Measurements from ENCODE around the gene KCNMB1. TPM values are rescaled to one million over a fixed set of nuclear protein-coding genes. Genes with fewer than 3 reads are reported as not detected.
A peak's percentile ranks its signal among the peaks of the same experiment; 100 is the strongest.

KCNMB1 gene, protein sequence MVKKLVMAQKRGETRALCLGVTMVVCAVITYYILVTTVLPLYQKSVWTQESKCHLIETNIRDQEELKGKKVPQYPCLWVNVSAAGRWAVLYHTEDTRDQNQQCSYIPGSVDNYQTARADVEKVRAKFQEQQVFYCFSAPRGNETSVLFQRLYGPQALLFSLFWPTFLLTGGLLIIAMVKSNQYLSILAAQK
- not detected for total RNA-seq

DNA sequence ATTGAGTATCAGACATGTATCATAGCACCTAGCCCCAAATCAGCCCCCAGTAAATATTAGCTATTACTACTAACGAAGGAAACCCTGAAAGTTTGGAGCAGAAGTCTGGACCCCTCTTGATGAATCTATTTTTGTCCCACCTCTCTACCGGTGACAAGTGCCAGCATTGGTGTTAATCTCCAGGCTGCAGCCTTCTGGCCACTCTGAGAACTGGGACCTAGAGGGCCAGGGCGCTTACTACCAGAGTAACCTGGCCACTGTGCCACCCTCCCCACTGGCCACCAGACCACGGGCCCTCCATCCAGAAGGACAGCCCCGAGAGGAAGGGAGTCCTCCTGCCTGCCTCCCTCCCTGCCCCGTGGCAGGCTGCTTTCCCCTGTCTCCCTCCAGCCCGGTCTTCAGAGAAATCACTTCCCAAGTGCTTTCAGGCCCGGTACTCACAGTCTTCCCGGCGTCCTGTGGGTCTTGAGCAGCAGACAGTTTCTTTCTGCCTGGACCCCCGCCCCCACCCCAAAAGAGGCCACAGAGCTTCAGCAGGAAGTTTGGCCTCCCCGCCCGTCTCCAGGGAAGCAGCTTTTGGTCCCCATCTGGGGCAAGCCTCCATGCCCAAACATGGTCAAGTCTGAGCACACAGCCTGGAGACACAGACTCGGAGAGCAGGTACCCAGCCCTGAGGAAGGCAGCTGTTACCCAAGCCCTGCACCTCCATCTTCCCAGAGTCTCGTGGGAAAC is at the start of gene KCNMB1:
KCNMB1 (minus strand) TSS at position 550 of the 732 bp plus-strand sequence. CDS start 3,920 bp downstream, outside the sequence.
- peaks cover 17% of the 10 kb centered on the region for H3K27me3 Mint-ChIP-seq
- H3K27ac Mint-ChIP-seq, result no peak within 1 kb of the TSS
- no peak for ATAC-seq (replicated peaks)
- no peaks in the 10 kb centered on the region for H3K9me3 Mint-ChIP-seq
- H3K4me1 Mint-ChIP-seq, result peaks cover 4% of the 10 kb centered on the region
- H3K4me3 Mint-ChIP-seq, result no peak within 1 kb of the TSS
- no peaks in the 10 kb centered on the region for H3K36me3 Mint-ChIP-seq (ENCODE audit: low read depth)

DNA sequence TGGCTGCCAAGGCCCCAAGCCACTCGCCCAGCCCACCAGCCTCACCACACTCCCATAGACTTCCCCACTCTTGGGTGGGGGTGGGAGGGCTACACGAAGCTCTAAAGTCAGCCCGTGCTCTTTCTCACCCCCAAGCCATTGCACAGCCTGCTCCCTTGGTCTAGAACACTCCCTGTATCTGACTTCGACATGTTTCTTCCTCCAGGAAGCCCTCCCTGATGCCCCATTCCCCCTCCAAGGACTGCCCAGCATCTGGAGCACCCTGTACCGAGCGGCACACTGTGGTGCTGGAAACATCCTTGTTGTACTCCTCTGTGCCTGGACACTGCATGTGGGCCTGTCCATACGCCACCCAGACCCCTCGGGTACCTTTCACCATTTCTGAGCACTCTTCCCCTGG is 49.4 kb upstream of the KCNMB1 start:
- no peak for ATAC-seq (replicated peaks)
- no peak overlapping the region for H3K4me3 Mint-ChIP-seq
- no peaks in the 10 kb centered on the region for H3K9me3 Mint-ChIP-seq
- H3K36me3 Mint-ChIP-seq (ENCODE audit: low read depth), result no peaks in the 10 kb centered on the region
- H3K27ac Mint-ChIP-seq, result no peak overlapping the region
- H3K4me1 Mint-ChIP-seq, result no peaks in the 10 kb centered on the region
- peaks cover 5% of the 10 kb centered on the region for H3K27me3 Mint-ChIP-seq

DNA sequence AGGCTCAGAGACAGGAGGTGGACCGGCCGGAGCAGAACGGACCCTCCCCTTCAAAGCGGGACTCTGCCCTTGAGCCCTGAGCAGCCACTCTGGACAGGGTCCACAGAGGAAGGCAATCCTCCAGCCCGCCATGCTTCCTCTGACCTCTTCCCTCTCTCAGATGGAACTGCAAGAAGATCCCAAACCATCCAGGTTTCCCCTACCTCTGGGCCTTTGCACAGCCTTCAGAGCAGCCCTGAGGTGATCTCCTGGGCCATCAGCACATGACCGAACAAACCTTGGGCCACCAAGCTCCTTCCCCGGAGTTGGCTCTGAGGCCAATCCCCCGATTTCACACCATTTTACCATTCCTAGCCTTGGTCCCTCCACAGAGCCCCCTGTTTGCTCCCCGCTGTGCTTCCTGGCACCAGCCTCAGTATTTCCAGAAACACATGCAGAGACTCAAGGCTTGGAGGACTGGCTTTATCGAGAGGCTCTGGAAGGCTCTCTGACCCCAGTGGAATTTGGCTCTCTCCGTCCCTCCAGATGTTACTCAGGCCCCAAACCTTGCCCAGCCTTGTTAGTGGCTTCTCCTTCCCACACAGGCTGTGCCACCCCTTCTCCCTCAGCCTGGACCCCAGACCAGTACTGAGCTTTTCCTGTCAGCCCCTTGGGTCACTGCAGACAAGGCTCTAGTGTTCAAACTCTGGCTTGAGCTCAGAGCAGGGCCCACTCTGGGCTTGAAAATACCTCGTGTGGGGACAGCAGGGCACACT is 48.6 kb upstream of the KCNMB1 start:
- Mint-ChIP-seq H3K9me3 (no peaks in the 10 kb centered on the region), H3K27ac (peak overlapping the region; percentile 36), H3K36me3 (ENCODE audit: low read depth) (no peaks in the 10 kb centered on the region), H3K4me3 (no peak overlapping the region), H3K27me3 (peaks cover 5% of the 10 kb centered on the region), H3K4me1 (no peaks in the 10 kb centered on the region)
- ATAC-seq (replicated peaks), result no peak

DNA sequence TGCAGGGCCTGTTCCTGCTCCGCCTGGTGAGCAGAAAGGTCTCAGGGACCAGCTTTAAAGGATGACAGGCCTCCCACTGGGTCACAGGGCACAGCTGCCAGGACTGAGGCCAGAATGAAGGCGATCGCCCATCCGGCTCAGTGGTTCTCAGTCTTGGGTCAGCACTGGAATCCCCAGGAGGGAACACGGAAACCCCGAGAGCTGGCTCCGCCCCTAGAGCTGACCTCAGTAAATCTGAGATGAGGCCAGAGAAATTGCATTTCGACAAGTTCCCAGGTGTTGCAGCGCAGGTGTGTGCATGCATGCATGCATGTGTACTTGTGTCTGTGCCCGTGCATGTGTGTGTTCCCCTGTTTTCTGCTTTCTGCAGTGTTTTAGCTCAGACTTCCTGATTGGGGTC is 47.2 kb upstream of the KCNMB1 start:
- peaks cover 10% of the 10 kb centered on the region for H3K27me3 Mint-ChIP-seq
- ATAC-seq (replicated peaks), result no peak

DNA sequence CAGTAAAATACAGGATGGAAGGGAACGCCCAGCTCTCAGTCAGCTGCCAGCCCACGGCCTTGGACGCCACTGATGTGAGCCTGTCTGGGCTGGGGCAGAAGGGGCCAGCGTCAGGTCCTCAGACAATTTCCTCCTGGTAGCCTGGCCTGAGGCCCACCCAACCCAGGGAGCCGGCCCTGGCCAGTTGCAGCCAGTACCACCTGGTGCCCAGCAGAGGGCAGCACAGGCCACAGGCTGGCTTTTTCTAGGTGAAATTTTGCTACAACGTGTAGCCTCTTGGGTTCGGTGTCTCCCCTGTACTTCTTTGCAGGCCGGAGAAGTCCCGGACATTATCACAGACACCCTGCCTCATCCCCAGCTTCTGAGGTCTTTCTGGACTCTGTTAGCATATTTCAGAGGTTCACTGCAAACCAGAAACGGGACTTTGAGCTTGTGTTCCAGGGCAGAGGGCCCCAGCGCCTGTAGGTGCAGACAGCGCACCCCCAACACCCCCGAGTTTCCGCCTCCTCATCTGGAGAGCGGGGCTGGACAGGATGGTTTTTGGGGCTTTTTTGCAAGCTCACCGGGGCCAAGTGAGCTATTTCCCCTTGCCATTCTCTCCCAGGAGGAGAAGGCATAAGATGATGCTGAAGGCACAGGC is 45.9 kb upstream of the KCNMB1 start:
- no peaks in the 10 kb centered on the region for H3K9me3 Mint-ChIP-seq
- ATAC-seq (replicated peaks), result peak; percentile 62
- H3K27ac Mint-ChIP-seq, result no peak overlapping the region
- no peak overlapping the region for H3K4me3 Mint-ChIP-seq
- H3K36me3 Mint-ChIP-seq (ENCODE audit: low read depth), result no peaks in the 10 kb centered on the region
- H3K27me3 Mint-ChIP-seq, result peaks cover 14% of the 10 kb centered on the region
- no peaks in the 10 kb centered on the region for H3K4me1 Mint-ChIP-seq

More for the DNA sequence above, 47.2 kb upstream of the KCNMB1 start:
- H3K4me3 Mint-ChIP-seq, result no peak overlapping the region
- H3K4me1 Mint-ChIP-seq, result no peaks in the 10 kb centered on the region
- H3K9me3 Mint-ChIP-seq, result no peaks in the 10 kb centered on the region
- H3K27ac Mint-ChIP-seq, result no peak overlapping the region
- H3K36me3 Mint-ChIP-seq (ENCODE audit: low read depth), result no peaks in the 10 kb centered on the region

DNA sequence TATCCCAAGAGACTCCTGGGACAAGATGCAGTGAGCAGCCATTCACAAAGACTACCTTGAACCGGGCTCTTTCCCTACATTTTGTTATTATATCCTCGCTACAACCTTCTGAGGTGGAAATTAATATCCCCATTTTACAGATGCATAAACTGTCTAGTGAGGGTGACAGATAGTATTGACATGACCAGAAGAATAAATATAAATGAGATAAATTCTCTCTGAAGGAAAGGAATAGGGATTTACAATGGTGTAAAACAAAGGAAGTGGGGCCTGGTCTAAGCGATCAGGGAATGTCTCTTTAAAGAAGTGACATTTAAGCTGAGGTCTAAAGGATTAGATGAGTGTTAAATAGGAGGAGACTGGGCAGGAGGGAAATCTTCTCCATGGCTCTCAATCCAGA is 43.5 kb upstream of the KCNMB1 start:
- Mint-ChIP-seq H3K27me3 (peaks cover 22% of the 10 kb centered on the region), H3K9me3 (no peaks in the 10 kb centered on the region), H3K4me3 (no peak overlapping the region), H3K4me1 (no peaks in the 10 kb centered on the region), H3K27ac (no peak overlapping the region), H3K36me3 (ENCODE audit: low read depth) (no peaks in the 10 kb centered on the region)
- no peak for ATAC-seq (replicated peaks)

DNA sequence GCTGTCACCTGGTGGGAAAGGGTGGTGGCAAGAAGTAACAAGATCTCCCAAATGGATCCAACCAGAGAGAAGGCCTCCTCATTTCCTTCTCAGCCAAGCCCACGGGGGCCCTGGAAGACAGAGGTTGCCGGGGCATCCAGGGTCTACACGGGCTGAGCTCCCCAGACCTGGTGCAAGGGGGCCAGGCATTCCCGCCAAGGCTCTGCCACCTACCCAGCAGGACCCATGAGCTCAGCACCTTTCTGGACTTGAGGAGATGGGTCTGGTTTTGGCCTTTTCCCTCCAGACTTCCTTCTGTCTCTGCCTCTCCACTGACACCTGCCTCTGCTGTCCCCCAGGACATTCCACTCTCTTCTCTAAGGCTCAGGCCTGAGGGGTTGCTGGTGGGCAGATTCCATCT is 42.4 kb upstream of the KCNMB1 start:
- Mint-ChIP-seq H3K9me3 (no peaks in the 10 kb centered on the region), H3K4me3 (no peak overlapping the region), H3K4me1 (no peaks in the 10 kb centered on the region), H3K36me3 (ENCODE audit: low read depth) (no peaks in the 10 kb centered on the region), H3K27me3 (peaks cover 22% of the 10 kb centered on the region), H3K27ac (no peak overlapping the region)
- ATAC-seq (replicated peaks), result no peak

DNA sequence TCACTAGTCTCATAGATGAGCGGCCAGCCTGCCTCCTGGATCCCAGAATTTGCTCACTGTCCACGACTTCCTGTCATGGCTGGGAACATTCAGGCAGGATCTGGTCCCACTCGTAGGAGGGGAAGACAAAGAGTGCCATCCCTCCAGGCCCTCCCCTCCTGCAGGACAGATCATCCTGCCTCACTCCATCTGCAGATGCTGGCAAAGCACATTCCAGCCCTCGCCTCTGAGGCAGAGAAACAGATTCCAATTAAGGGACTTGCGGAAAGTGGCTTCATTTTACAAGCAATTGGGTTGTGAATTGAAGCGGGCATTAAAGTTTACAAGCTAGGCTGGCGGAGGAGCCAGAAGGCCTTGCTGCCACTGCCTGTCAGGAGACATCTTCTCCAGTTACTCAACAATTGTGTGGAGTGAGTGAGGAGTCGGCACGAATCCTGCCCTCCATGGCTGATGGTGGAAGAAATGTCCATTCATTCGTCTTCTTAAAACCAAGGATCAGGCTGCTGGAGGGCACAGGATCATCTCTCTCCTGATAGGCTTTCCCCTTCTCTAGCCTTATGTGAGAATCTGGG is 41.8 kb upstream of the KCNMB1 start:
- H3K4me3 Mint-ChIP-seq, result no peak overlapping the region
- no peak for ATAC-seq (replicated peaks)
- H3K27me3 Mint-ChIP-seq, result peaks cover 22% of the 10 kb centered on the region
- no peaks in the 10 kb centered on the region for H3K36me3 Mint-ChIP-seq (ENCODE audit: low read depth)
- no peaks in the 10 kb centered on the region for H3K9me3 Mint-ChIP-seq
- no peak overlapping the region for H3K27ac Mint-ChIP-seq
- H3K4me1 Mint-ChIP-seq, result no peaks in the 10 kb centered on the region

DNA sequence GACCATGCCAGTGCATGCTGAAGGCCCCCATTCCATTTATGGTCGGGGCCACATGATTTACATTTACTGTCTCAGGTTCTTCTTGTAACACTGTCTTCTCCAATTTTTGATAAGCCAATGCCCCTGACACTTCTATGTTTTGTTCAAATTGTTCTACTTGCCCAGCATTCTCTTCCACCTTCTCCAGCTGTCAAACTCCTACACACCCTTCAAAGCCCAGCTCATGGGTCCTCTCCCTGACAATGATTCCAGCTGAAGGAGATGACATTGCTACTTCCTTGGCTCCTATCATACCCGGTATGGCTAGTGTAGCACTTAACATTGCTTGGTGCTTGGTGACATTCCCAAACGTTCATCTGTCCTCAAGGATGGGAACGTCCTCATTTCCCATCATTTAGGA is 41.1 kb upstream of the KCNMB1 start:
- H3K36me3 Mint-ChIP-seq (ENCODE audit: low read depth), result no peaks in the 10 kb centered on the region
- H3K27ac Mint-ChIP-seq, result no peak overlapping the region
- no peaks in the 10 kb centered on the region for H3K4me1 Mint-ChIP-seq

DNA sequence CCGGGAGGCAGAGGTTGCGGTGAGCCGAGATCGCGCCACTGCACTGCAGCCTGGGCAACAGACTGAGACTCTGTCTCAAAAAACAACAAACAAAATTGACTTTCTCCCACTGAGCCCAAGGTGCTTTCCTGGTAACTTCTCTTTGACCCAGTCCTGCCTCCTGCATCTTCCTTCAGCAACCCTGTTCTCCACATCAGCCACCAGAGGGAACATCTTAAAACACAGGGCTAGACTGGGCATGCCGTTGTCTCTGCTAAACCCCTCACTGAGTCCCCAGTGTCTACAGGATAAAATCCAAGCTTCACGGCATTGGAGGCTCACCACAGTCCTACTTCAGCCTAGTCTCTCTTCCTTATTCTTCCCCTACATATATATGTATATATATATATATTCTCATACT is 39.8 kb upstream of the KCNMB1 start:
- Mint-ChIP-seq H3K27me3 (peaks cover 22% of the 10 kb centered on the region), H3K36me3 (ENCODE audit: low read depth) (no peaks in the 10 kb centered on the region), H3K4me3 (no peak overlapping the region), H3K27ac (no peak overlapping the region), H3K4me1 (no peaks in the 10 kb centered on the region), H3K9me3 (no peaks in the 10 kb centered on the region)
- ATAC-seq (replicated peaks), result no peak

More for the DNA sequence above, 41.1 kb upstream of the KCNMB1 start:
- ATAC-seq (replicated peaks), result no peak
- Mint-ChIP-seq H3K9me3 (no peaks in the 10 kb centered on the region), H3K4me3 (no peak overlapping the region), H3K27me3 (peaks cover 22% of the 10 kb centered on the region)

DNA sequence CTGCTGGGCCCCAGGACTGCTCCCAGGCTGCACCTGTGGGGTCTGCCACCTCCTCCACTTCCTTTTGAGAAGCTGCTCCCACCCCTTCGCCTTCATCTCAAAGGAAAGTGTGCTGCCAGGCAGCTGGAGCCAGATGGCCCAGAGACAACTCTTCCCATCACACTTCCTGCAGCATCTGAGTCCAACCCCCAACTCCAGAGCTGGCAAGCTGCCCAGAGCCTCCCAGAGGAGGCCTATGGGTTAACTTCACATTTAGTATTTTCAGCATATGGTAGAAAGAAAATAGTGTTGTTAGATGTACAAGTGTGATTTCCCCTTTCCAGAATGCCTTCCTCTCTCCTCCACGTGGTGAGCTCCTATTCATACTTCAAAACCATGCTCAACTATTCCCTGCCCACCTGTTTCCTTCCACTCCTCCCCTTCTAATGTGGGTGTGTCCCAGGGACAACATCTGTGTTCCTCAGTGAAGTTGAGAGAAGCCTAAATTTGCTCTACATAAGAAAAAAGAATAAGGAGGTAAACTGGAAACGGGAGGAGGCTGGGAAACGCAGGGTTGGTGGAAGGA is 38.6 kb upstream of the KCNMB1 start:
- no peak for ATAC-seq (replicated peaks)
- H3K27ac Mint-ChIP-seq, result no peak overlapping the region
- H3K4me1 Mint-ChIP-seq, result no peaks in the 10 kb centered on the region
- no peaks in the 10 kb centered on the region for H3K36me3 Mint-ChIP-seq (ENCODE audit: low read depth)
- no peaks in the 10 kb centered on the region for H3K9me3 Mint-ChIP-seq
- H3K4me3 Mint-ChIP-seq, result no peak overlapping the region
- peaks cover 22% of the 10 kb centered on the region for H3K27me3 Mint-ChIP-seq

DNA sequence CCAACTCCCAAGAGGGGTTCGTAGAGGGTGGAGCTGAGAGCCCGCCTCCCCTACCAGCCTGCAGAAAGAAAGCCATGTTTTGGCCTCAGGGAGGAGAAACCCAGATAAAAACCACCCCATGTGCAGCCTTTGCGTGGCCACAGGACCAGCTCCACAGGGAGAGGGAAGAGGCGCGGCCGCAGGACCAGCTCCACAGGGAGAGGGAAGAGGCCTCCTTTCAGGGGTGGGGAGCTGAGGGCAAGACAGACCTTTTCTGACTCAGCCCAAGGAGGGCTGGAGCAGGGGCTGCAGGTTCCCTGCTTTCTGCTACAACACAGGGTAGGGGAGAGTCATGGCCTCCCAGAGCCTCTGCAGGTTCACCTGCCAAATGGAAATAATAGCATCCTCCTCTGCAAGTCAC is 37.6 kb upstream of the KCNMB1 start:
- ATAC-seq (replicated peaks), result no peak
- Mint-ChIP-seq H3K4me1 (no peaks in the 10 kb centered on the region), H3K9me3 (no peaks in the 10 kb centered on the region), H3K27ac (no peak overlapping the region), H3K27me3 (peaks cover 24% of the 10 kb centered on the region), H3K4me3 (no peak overlapping the region), H3K36me3 (ENCODE audit: low read depth) (no peaks in the 10 kb centered on the region)

DNA sequence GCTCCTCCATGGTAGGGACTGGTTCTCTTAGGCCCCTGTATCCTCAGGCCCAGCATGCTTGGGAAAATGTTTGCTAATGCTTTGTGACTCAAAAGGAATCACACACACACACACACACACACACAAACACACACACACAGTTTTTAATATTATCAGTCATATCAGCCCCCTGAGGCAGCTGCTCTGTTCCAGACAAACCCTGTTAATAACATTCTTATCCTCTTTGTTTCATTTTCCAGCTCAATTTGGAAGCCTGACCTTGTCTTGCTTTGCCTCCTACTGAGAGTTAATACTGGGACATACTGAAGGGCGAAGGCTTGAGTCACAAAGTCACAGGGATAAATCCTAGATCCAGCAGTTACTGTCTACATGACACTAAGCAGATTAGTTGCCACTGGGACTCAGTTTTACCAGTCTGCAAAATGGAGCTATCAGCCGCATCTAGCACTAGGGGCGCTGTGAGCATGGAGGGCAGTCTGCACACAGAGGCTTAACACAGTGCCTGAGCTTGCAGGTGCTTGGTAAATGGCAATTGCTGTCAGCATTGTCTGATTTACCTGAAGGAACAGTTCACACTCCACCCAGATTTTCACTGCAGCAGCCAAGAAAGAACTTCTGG is 37.1 kb upstream of the KCNMB1 start:
- Mint-ChIP-seq H3K9me3 (no peaks in the 10 kb centered on the region), H3K4me3 (no peak overlapping the region), H3K27me3 (peaks cover 22% of the 10 kb centered on the region), H3K27ac (no peak overlapping the region), H3K4me1 (no peaks in the 10 kb centered on the region), H3K36me3 (ENCODE audit: low read depth) (no peaks in the 10 kb centered on the region)
- no peak for ATAC-seq (replicated peaks)

DNA sequence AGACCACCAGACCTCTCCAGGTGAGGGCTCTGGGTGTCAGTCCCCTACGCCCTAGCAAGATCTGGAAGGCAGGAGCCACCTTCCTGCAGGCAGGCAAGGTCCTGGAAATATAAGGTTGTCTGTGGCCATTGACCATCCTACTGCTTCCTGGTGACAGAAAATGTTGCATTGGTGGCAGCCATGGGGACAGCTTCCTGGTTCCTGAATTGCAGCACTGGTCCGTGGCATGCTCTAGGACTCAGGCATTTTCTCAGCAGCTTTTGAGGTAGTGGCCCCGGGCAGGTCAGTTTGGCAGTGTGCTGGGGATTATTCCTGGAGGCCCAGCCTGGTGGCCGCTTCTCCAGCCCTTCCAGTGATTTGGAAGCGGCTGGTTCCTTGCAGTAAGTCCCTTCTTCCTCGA is 36.6 kb upstream of the KCNMB1 start:
- Mint-ChIP-seq H3K27me3 (peaks cover 22% of the 10 kb centered on the region), H3K4me3 (no peak overlapping the region), H3K27ac (no peak overlapping the region), H3K4me1 (no peaks in the 10 kb centered on the region), H3K36me3 (ENCODE audit: low read depth) (no peaks in the 10 kb centered on the region), H3K9me3 (no peaks in the 10 kb centered on the region)
- no peak for ATAC-seq (replicated peaks)

Measured in activated T-helper 17 cell treated with anti-CD3 and anti-CD28 coated beads, Interleukin-2, amount 50 U/mL, for 72 hours (primary cell).